DOHH2 (cell line): ENCODE measurements around the gene SYT14.

Experiments
- H3F3A ChIP-seq: fragments of 200-600 bp; sonication (generic), shearing (Covaris generic); 2 replicates; pipeline ENCODE4 v1.6.0; 2016; ENCODE audit warnings: antibody characterized with exemption, mild to moderate bottlenecking; ENCODE audit not compliant: control insufficient read depth, insufficient read depth
- H3K27ac ChIP-seq: fragments of 200-600 bp; sonication (generic); 2 replicates; pipeline ENCODE4 v1.5.1; 2014; ENCODE audit warnings: low read depth, mild to moderate bottlenecking, low read length, moderate library complexity
- H3K27me3 ChIP-seq: fragments of 200-600 bp; sonication (generic); 2 replicates; pipeline ENCODE4 v1.6.1; 2014; ENCODE audit warnings: mild to moderate bottlenecking, low read length, mixed read lengths; ENCODE audit not compliant: control insufficient read depth
- H3K36me3 ChIP-seq: fragments of 200-600 bp; sonication (generic); 2 replicates; pipeline ENCODE4 v1.6.1; 2014; ENCODE audit warnings: mild to moderate bottlenecking, low read length, moderate library complexity, mixed read lengths; ENCODE audit not compliant: control insufficient read depth
- H3K4me1 ChIP-seq: fragments of 200-600 bp; sonication (generic); 2 replicates; pipeline ENCODE4 v1.6.1; 2014; ENCODE audit warnings: mild to moderate bottlenecking, low read length, mixed read lengths; ENCODE audit not compliant: control insufficient read depth
- H3K4me2 ChIP-seq: fragments of 200-600 bp; sonication (generic); 2 replicates; pipeline ENCODE4 v1.6.0; 2014; ENCODE audit warnings: mild to moderate bottlenecking, low read length, moderate library complexity
- H3K4me3 ChIP-seq: fragments of 200-600 bp; sonication (generic); 2 replicates; pipeline ENCODE4 v1.5.1; 2014; ENCODE audit warnings: mild to moderate bottlenecking, low read length, mixed read lengths
- H3K79me2 ChIP-seq: fragments of 200-600 bp; sonication (generic); 2 replicates; pipeline ENCODE4 v1.6.1; 2014; ENCODE audit warnings: mild to moderate bottlenecking, low read length, mixed read lengths; ENCODE audit not compliant: control insufficient read depth
- H3K9me2 ChIP-seq: fragments of 200-600 bp; sonication (generic); replicated peaks from 2 replicates; pipeline ENCODE4 v1.6.1; 2014; ENCODE audit warnings: mild to moderate bottlenecking, low read length, mixed read lengths; ENCODE audit not compliant: control insufficient read depth
- H3K9me3 ChIP-seq: fragments of 200-600 bp; sonication (generic); 2 replicates; pipeline ENCODE4 v1.6.1; 2014; ENCODE audit warnings: antibody characterized with exemption, low read length, mixed read lengths; ENCODE audit not compliant: control insufficient read depth, insufficient read depth
- H4K20me1 ChIP-seq: fragments of 200-600 bp; sonication (generic); 2 replicates; pipeline ENCODE4 v1.6.0; 2014; ENCODE audit warnings: low read depth, mild to moderate bottlenecking, antibody characterized with exemption, low read length, moderate library complexity; ENCODE audit not compliant: control insufficient read depth, insufficient read depth
- EZH2phosphoT487 ChIP-seq: fragments of 200-600 bp; sonication (generic); IDR thresholded peaks from 2 replicates; pipeline ENCODE4 v1.6.1; 2017; ENCODE audit warnings: borderline replicate concordance, mild to moderate bottlenecking, antibody characterized with exemption, low read length, moderate library complexity, mixed read lengths
- TF ChIP-seq, protein P1 (sequence below): fragments of 200-600 bp; sonication (generic); IDR thresholded peaks from one replicate; pipeline ENCODE4 v1.5.1; 2014; ENCODE audit warnings: antibody characterized with exemption, mild to moderate bottlenecking, low read depth, low read length; ENCODE audit not compliant: poor library complexity, severe bottlenecking

Gene SYT14

DNA sequence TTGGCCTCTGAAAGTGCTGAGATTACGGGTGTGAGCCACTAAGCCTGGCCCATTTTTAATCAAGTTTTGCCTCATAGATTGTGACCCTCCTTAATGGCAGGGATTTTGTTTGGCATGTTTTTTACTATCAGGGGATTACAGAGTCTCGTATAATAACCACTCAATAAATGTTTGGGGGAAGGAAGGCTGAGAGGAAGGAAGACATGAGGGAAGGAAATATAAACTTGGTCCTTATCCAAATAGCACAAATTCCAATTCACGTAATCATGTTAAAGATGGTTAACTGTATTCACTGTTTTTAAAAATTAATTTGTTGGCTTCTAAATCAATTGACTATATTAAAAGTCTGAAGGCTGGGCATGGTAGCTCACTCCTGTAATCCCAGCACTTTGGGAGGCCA is 263.7 kb downstream of the SYT14 start:
- TF ChIP-seq, protein P1, sequence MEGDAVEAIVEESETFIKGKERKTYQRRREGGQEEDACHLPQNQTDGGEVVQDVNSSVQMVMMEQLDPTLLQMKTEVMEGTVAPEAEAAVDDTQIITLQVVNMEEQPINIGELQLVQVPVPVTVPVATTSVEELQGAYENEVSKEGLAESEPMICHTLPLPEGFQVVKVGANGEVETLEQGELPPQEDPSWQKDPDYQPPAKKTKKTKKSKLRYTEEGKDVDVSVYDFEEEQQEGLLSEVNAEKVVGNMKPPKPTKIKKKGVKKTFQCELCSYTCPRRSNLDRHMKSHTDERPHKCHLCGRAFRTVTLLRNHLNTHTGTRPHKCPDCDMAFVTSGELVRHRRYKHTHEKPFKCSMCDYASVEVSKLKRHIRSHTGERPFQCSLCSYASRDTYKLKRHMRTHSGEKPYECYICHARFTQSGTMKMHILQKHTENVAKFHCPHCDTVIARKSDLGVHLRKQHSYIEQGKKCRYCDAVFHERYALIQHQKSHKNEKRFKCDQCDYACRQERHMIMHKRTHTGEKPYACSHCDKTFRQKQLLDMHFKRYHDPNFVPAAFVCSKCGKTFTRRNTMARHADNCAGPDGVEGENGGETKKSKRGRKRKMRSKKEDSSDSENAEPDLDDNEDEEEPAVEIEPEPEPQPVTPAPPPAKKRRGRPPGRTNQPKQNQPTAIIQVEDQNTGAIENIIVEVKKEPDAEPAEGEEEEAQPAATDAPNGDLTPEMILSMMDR, result no peak
- TF ChIP-seq EZH2phosphoT487, result no peak
- Histone ChIP-seq H3K9me2 (no peaks in the 10 kb centered on the region), H3K4me3 (no peak overlapping the region), H3K36me3 (no peaks in the 10 kb centered on the region), H3K4me1 (no peaks in the 10 kb centered on the region), H3F3A (no peaks in the 10 kb centered on the region), H3K79me2 (no peaks in the 10 kb centered on the region), H4K20me1 (no peaks in the 10 kb centered on the region), H3K9me3 (no peaks in the 10 kb centered on the region), H3K27ac (no peak overlapping the region), H3K4me2 (no peak overlapping the region), H3K27me3 (no peaks in the 10 kb centered on the region)

DNA sequence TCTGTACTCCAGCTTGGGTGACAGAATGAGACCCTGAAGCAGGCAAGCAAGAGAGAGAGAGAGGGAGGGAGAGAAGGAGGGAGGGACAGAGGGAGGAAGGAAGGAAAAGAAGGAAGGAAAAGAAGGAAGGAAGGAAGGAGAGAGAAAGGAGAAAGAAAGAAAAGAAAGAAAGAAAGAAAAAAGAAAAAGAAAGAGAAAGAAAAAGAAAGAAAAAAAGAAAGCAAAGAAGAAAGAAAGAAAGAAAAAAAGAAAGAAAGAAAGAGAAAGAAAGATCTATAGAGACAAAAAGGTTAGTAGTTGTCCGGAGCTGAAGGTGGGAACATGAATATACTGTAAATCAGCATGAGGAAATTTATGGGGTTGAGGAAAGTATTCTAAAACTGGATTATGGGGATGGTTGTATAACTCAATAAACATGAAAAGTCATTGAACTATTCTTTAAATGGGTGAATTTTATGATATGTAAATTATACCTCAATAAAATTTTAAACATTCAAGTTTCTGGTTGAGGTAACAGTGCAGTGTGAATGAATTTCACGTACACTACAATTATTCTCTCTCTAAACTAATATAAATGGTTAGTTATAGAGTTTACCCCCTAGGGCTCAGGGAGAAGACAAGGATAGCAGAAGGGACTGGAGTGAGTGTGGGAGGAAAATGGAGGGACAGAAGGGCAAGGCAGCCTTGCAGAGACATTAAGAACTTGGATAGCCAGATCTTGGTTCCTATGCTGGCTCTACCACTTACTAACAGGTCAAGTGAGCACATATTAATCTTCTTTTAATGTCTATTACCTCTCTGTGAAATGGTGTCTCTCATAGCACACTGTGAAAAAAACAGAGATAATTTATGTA is 269.8 kb downstream of the SYT14 start:
- H3K4me2 ChIP-seq, result no peak overlapping the region
- no peak overlapping the region for H3K27ac ChIP-seq
- no peaks in the 10 kb centered on the region for H4K20me1 ChIP-seq
- no peak for TF ChIP-seq EZH2phosphoT487
- TF ChIP-seq, protein P1, result no peak
- H3F3A ChIP-seq, result no peaks in the 10 kb centered on the region
- H3K9me3 ChIP-seq, result no peaks in the 10 kb centered on the region
- no peaks in the 10 kb centered on the region for H3K9me2 ChIP-seq
- no peaks in the 10 kb centered on the region for H3K36me3 ChIP-seq
- H3K4me3 ChIP-seq, result no peak overlapping the region
- no peaks in the 10 kb centered on the region for H3K79me2 ChIP-seq
- H3K4me1 ChIP-seq, result no peaks in the 10 kb centered on the region
- H3K27me3 ChIP-seq, result no peaks in the 10 kb centered on the region

- no peaks in the 10 kb centered on the region for H3K9me2 ChIP-seq
- TF ChIP-seq, protein P1, result no peak
- no peak for TF ChIP-seq EZH2phosphoT487
These were observed 275.3 kb downstream of the SYT14 start for GRCh38 chr1:210213335-210213734.

More at GRCh38 chr1:210213335-210213734, 275.3 kb downstream of the SYT14 start:
- H3K27ac ChIP-seq, result no peak overlapping the region
- H3K4me2 ChIP-seq, result no peak overlapping the region
- H4K20me1 ChIP-seq, result no peaks in the 10 kb centered on the region
- H3K4me1 ChIP-seq, result no peaks in the 10 kb centered on the region
- no peaks in the 10 kb centered on the region for H3K79me2 ChIP-seq
- H3K36me3 ChIP-seq, result no peaks in the 10 kb centered on the region
- no peaks in the 10 kb centered on the region for H3K27me3 ChIP-seq
- H3K9me3 ChIP-seq, result no peaks in the 10 kb centered on the region
- H3K4me3 ChIP-seq, result no peak overlapping the region
- H3F3A ChIP-seq, result no peaks in the 10 kb centered on the region
